GM18867 (cell line): ENCODE data around the gene ZNF594.
A peak's percentile ranks its signal among the peaks of the same experiment; 100 is the strongest.
"Not testable (repeated sequence)": the region's sequence is repeated elsewhere in the genome, so short reads cannot be mapped to it uniquely, and the experiment has no call there.

ENCODE experiments used
- ATAC-seq: cut with Tn5 transposase; IDR thresholded peaks from one replicate; pipeline ENCODE4 v1.9.1; 2021; ENCODE audit warnings: mild to moderate bottlenecking, moderate library complexity; ENCODE audit not compliant: unreplicated experiment

Gene ZNF594

GRCh38 chr17:5191541-5192417, at the start of gene ZNF594:
ZNF594 (minus strand) TSS chr17:5191868; CDS start chr17:5184256, 7,612 bp downstream.
- peak; percentile 96 for ATAC-seq

DNA sequence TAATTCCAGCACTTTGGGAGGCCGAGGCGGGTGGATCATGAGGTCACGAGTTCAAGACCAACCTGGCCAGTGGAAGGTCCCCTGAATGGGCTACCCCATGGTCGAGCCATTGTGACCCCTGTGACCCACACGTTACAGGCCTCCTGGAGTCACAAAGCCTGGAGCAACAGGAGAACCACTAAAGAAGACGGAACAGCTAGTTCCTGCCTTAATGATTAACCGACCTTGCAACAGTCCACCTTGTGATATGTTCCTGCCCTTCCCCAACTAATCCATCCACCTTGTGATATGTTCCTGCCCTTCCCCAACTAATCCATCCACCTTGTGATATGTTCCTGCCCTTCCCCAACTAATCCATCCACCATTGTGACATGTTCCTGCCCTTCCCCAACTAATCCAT, 48.1 kb upstream of the ZNF594 start:
- not testable (repeated sequence) for ATAC-seq

DNA sequence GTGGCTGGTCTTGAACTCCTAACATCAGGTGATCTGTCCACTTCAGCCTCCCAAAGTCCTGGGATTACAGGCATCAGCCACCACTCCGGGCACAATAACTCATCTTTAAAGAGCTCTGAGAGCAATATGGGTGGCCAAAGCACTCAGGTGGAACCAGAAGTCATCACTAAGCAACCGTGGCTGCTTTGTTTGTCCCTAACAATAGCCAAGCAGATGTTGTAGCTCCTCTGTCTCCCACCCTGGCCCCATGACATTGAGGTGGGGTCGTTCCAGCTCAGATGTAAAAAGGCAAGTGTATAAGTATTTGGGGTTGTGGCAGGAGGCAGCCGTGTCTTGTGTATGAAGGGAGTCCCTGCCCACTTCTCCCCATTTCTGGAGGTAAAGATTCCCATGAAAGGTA, 46.7 kb upstream of the ZNF594 start:
- no peak for ATAC-seq

DNA sequence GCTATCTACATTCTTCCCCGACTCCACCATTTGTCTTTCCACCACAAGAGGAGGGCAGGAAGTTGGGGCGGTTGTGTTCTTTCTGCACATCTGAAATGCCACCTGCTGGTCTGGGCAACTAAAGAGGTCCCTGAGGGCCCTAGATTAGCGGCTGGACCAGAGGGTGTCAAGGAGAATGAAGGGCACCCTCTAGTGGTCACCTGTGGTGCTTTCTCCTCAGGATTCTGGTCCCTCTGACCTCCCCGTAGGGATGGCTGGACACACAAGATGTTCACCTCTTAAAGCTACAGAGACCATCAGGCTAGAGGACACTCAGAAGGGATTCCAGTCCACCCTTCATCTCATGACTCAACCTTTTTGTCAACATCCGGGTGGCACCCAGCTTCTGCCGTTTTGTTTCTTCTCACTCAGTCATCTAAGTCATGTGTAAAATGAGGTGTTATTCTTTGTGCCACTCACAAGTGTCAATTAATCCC, 45.9 kb upstream of the ZNF594 start:
- no peak for ATAC-seq

DNA sequence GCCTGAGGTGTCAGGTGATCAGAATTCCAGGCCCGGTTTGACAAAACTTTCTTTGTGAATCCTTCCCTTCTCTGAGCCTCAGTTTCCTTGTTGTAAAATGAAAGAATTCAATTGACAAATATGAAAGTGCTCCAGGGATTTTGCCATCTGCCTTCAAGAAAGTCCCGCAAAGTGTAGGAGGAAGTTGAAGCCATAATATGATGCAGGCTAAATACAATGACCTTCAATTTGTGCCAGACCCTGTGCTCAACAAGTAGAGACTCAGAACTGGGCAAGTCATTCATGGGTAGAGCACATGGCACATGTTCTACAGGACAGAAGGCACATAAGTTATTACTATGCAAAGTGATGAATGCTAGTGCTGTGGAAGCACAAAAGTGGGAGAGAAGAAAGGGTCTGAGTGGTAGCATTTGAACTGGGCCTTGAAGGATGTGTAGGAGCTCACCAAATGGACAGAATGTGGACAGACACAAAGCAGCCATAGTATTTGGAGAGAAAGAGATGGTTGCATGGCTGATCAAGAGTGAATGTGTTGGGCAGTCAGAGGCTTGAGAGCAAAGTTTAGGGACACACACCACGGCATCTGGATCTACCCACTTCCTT, 45.4 kb upstream of the ZNF594 start:
- ATAC-seq: no peak

DNA sequence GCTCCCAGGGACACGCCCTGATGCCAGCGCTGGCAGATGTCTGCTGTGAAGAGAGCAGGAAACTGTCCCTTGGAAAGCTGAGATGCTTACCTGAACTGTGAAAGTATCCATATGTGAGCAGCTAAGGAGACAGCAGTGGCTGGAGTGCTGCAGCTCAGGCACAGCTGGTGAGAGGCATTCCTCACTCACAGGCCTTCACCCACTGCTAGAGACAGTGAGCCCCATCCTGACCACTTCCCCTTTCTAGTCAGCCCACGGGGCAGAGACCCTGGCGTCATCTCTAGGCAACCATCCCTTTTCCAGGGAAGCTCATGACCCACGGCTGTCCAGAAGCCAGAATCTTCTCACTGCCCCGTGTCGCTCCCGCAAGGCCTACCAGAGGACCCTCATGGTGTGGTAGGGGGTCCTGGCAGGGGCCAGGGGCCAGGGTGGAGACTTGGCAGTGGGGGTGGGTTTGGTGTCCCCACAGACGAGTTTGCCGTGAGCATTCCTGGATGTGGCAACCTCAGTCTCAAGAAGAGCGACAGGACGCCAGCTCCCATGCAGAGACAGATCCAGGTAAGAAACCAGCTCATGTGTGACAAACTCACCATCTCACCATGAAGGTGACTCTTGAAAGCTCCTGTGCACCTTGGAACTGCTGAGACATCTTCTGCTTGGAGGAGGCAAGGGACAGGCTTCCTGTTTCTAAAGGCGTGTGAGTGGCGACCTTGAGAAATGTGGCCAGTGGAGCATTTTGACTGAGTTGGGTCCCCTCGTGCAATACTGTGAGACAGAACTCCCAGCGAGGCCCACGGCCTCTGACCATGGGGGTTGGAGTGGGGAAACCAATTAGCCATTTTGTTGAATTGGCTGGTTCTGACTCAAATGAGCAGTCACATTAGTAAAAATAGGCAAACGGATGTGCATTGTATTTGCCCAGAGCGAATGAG, 43.2 kb upstream of the ZNF594 start, which contains the start of gene SCIMP:
TSS of gene SCIMP (minus strand) at position 216 of the 932 bp plus-strand sequence. CDS start at position 111, 105 bp downstream.
- ATAC-seq: no peak

GRCh38 chr17:5233492-5233891, 41.8 kb upstream of the ZNF594 start:
- ATAC-seq: not testable (repeated sequence)

DNA sequence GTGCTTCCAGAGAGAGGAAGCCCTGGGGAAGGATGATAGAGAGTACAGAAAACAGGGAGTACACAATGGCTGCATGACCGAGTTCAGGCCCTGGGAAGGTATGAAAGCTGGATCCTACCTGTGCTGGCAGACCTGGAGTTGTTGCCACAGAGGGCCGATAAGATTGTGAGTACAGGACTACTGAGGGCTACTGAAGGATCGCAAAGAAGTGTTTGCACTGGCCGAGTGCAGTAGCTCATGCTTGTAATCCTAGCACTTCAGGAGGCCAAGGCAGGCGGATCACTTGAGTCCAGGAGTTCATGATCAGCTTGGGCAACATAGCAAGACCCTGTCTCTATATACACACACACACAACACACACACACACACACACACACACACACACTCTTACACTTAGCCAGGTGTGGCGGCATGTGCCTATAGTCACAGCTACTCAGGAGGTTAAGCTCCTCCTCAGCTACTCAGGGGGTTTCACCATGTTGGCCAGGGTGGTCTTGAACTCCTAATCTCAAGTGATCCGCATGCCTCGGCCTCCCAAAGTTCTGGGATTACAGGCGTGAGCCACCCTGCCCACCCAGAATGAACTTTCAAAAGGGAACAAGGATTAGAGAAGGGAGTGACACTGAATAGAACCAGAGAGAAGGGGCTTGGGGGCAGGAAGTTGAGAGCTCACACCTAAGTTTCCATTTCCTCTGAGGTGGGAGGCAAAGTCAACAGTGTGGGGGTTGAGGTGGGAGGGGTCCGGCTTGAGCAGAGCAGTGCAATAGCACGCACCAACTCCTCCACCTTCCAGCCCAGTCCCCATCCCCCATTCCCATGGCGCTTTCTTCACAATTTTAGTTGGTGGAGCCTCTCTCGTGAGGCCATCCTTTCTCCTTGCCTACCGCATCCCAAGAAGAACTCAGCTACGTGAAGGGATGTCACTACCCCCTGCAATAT, 35.5 kb upstream of the ZNF594 start:
- peak; percentile 42 for ATAC-seq

- peak; percentile 36 for ATAC-seq
Measured at GRCh38 chr17:5225668-5226457, 34.2 kb upstream of the ZNF594 start.

DNA sequence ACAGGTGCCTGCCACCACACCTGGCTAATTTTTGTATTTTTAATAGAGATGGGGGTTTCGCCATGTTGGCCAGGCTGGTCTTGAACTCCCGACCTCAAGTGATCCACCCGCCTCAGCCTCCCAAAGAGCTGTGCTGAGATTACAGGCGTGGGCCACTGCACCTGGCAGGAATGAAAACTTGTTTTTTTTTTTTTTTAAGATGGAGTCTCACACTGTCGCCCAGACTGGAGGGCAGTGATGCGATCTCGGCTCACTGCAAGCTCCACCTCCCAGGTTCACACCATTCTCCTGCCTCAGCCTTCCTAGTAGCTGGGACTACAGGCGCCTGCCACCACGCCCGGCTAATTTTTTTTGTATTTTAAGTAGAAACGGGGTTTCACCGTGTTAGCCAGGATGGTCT, 30.2 kb upstream of the ZNF594 start:
- not testable (repeated sequence) for ATAC-seq

DNA sequence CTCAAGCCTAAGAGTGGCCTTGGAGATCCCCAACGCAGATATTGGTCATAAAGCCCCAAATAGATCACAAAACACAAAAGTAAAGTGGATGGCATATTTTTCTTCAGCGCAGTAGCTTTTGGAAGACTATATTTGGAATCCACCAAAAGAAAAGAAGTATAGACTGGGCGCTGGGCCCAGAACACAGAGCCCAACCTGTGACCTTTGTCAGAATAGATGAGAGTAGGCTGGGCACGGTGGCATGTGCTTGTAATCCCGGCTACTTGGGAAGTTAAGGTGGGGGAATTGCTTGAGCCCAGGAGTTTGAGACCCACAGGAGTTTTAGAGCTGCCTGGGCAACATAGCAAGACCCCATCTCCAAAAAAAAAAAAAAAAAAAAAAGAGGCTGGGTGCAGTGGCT, 28.4 kb upstream of the ZNF594 start:
- no peak for ATAC-seq

DNA sequence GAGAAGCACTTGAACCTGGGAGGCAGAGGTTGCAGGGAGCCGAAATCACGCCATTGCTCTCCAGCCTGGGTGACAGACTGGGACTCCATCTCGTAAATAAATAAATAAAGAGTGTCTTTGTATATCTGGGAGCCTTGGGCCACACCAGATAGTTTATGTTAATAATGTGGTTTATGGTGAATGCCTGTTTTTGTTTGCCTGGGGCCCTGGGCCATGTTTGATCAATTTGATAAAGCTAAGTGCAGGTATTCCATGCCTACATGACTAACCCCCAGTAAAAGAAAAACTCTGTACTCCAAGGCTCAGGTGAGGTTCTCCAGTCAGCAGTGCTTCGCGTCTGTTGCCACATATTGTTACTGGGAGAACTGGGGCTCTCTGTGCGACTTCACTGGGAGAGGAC, 27.9 kb upstream of the ZNF594 start:
- ATAC-seq: no peak

GRCh38 chr17:5217562-5217961, 25.9 kb upstream of the ZNF594 start:
- ATAC-seq: not testable (repeated sequence)

DNA sequence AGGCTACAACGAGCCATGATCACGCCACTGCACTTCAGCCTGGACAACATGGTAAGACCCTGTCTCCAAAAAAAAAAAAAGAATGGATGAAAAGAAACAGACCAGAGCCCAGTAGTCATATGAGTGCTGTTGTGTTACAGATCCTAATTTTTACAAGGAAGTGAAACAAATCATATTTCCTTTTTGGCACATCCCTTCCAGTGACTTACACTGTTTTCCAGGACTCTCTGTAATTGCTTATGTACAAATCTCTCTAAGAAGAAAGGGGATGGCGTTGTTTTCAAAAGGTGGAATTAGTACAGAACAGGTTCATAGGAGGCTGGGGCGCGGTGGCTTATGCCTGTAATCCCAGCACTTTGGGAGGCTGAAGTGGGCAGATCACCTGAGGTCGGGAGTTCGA, 19.8 kb upstream of the ZNF594 start:
- ATAC-seq: no peak

DNA sequence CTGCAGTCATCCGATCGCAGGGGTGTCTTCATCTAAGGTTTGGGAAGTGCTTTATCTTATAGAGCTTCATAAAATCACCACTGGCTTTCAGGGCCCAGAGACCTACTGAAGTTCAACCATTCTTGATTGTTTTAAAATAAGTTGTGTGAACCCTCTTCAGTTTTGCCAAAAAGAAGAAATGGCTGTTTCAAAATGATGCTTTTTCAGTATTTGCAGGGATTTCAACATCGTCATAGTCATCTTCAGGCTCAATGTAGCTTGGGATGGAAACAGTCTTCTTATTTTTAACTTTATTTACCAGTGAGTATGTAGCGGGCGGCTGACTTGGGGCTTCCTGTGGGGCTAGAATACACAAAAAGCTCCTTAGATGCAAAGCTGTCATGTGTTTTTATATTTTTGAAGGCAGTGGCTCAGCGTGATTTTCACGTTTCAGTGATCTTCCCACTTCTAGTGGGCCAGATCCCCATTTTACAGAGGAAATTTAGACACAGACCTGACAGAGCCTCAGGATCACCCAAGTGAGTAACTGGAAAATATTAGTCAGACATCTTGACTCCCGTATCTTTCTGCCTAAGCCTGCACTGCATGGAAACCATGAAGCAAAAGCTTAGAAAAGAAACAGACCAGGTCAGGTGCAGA, 19.1 kb upstream of the ZNF594 start:
- ATAC-seq: no peak

- ATAC-seq: no peak
Measured at GRCh38 chr17:5210091-5210490, 18.4 kb upstream of the ZNF594 start.

DNA sequence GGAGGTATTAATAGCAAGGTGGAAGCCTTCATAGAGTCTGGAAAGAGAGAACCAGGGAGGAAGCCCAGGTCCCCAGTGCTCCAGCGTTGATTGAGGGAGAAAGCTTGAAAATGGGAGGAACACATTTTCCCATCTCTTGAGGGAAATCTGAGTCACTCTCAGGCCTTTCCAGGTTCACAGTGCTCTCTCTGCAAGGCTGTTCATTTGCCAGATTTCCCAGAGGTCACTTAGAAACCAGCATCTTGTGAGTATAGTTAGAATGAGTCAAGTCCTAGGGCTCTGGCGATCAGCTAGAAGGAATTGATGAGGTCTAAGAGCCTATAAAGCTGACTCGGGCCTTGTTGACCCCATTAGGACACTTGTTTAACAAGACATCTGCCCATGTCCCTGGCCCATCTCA, 17.7 kb upstream of the ZNF594 start:
- no peak for ATAC-seq

GRCh38 chr17:5203908-5204294, 12.2 kb upstream of the ZNF594 start:
- no peak for ATAC-seq
